Activated CD4-positive, alpha-beta T cell treated with anti-CD3 and anti-CD28 coated beads, Interleukin-2, amount 10 ng/mL, durations not matched to agents 24 days and 14 days (primary cell): Measurements from ENCODE around the gene SAP30BP. TPM values are rescaled to one million over a fixed set of nuclear protein-coding genes. Genes with fewer than 3 reads are reported as not detected.

ENCODE experiments used
- DNase-seq: peaks from one replicate; pipeline ENCODE4 v3.0.0; 2022
- H3K27ac Mint-ChIP-seq: one replicate; pipeline ENCODE4 v1.8.0; 2022; ENCODE audit warnings: mild to moderate bottlenecking, mixed read lengths
- H3K27me3 Mint-ChIP-seq: one replicate; pipeline ENCODE4 v1.8.0; 2022; ENCODE audit warnings: mixed read lengths
- H3K36me3 Mint-ChIP-seq: one replicate; pipeline ENCODE4 v1.8.0; 2022; ENCODE audit warnings: low read depth, mild to moderate bottlenecking, mixed read lengths
- H3K4me1 Mint-ChIP-seq: one replicate; pipeline ENCODE4 v1.8.0; 2021; ENCODE audit warnings: mixed read lengths
- H3K4me3 Mint-ChIP-seq: one replicate; pipeline ENCODE4 v1.8.0; 2022; ENCODE audit warnings: mild to moderate bottlenecking, moderate library complexity, mixed read lengths
- H3K9me3 Mint-ChIP-seq: one replicate; pipeline ENCODE4 v1.8.0; 2021; ENCODE audit warnings: mixed read lengths
- intact Hi-C: fragments of 100-400 bp; cut with micrococcal nuclease; formaldehyde crosslinking; loops from one replicate; pipeline ENCODE4 v1.15.1; 2023
- total RNA-seq: library from RNA; stranded (reverse); gene quantifications from 2 replicates; pipeline ENCODE4 v1.2.3, GENCODE V29; 2022

SAP30BP gene
- total RNA-seq, result 109 and 115 TPM in 2 replicates

DNA sequence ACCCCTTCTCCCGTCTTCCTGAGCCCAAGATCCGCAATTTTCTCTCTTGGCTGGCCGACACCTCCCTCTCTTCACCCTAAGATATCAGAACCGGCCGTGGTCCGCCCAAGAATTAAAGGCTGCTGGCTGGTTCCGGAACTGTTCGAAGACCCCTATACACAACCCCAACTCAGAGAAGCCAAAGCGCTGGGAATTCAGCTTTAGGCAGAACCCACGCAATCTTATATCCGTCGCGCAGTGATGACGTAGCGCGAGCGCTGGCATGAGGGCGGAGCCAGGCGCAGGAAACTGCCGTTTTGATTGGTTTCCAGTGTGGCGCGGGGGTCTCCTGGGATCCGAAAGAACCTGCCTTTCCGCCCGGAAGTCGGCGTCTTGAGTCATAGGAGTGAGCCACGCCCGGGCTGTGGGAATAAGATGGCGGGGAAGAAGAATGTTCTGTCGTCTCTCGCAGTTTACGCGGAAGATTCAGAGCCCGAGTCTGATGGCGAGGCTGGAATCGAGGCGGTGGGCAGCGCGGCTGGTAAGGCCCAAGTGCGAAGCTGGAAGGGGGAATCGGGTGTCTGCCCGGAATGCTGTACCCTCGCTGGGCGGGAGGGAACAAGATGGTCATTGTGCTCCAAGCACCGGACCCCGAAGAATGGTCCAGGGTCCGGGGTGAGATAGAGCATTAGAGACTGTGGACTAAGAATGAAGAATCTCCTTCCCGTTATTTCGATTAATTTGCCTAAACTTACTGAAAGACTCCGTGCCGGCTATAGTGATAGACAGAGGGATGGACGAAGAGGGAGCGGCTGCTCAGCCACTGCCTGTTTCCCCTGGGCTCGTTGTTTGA, at the start of gene SAP30BP, which contains the start of gene RECQL5:
Gene SAP30BP (plus strand): TSS at position 380 of the 832 bp plus-strand sequence. CDS start 35 bp downstream, at position 415.
Gene RECQL5 (minus strand): TSS at position 196 of the 832 bp plus-strand sequence. CDS start 597 bp downstream, outside the sequence.
- peaks cover 19% of the 10 kb centered on the region for H3K4me1 Mint-ChIP-seq

GRCh38 chr17:75617675-75618074, 49.5 kb upstream of the SAP30BP start:
- intact Hi-C loops, result no loop called here

More for the DNA sequence above, at the start of gene SAP30BP, which contains the start of gene RECQL5:
- Mint-ChIP-seq H3K4me3 (no peak within 1 kb of the TSS), H3K36me3 (peaks cover 38% of the 10 kb centered on the region), H3K27ac (no peak within 1 kb of the TSS), H3K27me3 (no peaks in the 10 kb centered on the region), H3K9me3 (no peaks in the 10 kb centered on the region)
- intact Hi-C loops, result loop anchor here (1.0 to 2.0 kb wide), 2 partner anchors 78 to 211 kb away; partner anchors contain the start of gene TMEM94
- DNase-seq, result peak; percentile 100

DNA sequence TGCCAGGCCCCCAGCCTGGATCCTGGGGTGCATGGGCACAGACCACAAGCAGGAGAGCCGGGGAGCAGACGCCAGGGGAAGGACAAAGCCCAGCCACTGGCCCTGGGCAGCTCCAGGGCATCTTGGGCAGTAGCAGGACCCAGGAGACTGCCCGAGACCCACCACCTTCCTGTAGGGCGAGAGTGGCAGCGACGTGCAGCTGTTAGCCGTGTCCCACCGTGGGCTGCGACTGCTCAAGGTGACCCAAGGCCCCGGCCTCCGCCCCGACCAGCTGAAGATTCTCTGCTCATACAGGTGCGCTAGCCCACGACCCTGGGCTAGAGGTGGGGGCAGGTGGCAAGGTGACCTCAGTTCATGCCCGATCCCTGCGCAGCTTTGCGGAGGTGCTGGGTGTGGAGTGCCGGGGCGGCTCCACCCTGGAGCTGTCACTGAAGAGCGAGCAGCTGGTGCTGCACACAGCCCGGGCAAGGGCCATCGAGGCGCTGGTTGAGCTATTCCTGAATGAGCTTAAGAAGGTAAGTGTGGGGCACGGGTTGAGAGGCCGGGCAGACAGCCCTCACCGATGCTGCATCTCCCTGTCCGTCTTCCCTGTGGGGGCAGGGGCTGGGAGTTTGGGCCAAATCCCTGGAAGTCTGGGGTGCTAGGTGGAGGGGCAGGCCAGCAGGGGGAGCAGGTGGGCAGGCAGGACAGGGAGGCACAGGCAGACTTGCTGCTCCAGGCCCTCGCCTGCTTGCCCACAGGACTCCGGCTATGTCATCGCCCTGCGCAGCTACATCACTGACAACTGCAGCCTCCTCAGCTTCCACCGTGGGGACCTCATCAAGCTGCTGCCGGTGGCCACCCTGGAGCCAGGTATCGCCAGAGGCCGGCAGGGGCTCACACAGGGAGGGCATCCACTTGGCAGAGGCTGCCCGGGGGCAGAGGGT, 47.4 kb upstream of the SAP30BP start:
- H3K4me3 Mint-ChIP-seq, result no peak overlapping the region
- no peaks in the 10 kb centered on the region for H3K36me3 Mint-ChIP-seq
- no peaks in the 10 kb centered on the region for H3K27me3 Mint-ChIP-seq
- no peaks in the 10 kb centered on the region for H3K4me1 Mint-ChIP-seq
- peak; percentile 74 for DNase-seq
- no peaks in the 10 kb centered on the region for H3K9me3 Mint-ChIP-seq
- no peak overlapping the region for H3K27ac Mint-ChIP-seq
- intact Hi-C loops, result no loop called here

More at GRCh38 chr17:75617675-75618074, 49.5 kb upstream of the SAP30BP start:
- Mint-ChIP-seq H3K36me3 (no peaks in the 10 kb centered on the region), H3K4me1 (no peaks in the 10 kb centered on the region), H3K27ac (no peak overlapping the region), H3K9me3 (no peaks in the 10 kb centered on the region), H3K4me3 (no peak overlapping the region), H3K27me3 (no peaks in the 10 kb centered on the region)
- no peak for DNase-seq

DNA sequence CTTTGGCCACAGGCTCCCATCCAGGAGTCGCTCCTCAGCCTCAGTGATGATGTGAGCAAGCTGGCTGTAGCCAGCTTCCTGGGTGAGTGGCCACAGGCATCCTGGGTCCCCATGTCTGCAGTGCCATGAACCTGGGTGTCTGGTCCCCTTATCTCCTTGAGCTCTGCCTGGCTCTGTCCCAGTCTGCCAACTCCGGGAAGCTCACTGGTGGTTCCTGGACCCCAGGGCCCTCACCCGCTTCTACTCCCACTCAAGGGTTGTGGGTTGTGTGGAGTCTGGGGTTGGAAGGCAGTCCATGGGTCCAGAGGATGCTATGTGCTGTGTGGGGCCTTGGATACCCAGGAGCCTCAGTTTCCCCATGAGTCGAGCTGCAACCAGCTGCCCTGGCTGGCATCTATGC, 45.6 kb upstream of the SAP30BP start:
- H3K27me3 Mint-ChIP-seq, result no peaks in the 10 kb centered on the region
- no peak overlapping the region for H3K4me3 Mint-ChIP-seq
- H3K9me3 Mint-ChIP-seq, result no peaks in the 10 kb centered on the region
- intact Hi-C loops, result no loop called here
- H3K27ac Mint-ChIP-seq, result no peak overlapping the region
- no peak for DNase-seq
- no peaks in the 10 kb centered on the region for H3K4me1 Mint-ChIP-seq
- H3K36me3 Mint-ChIP-seq, result no peaks in the 10 kb centered on the region

- H3K27ac Mint-ChIP-seq, result no peak overlapping the region
- no peaks in the 10 kb centered on the region for H3K9me3 Mint-ChIP-seq
- DNase-seq, result no peak
- H3K36me3 Mint-ChIP-seq, result no peaks in the 10 kb centered on the region
- no peaks in the 10 kb centered on the region for H3K27me3 Mint-ChIP-seq
- no peak overlapping the region for H3K4me3 Mint-ChIP-seq
- intact Hi-C loops, result no loop called here
- H3K4me1 Mint-ChIP-seq, result no peaks in the 10 kb centered on the region
These were observed 45.1 kb upstream of the SAP30BP start for GRCh38 chr17:75622076-75622475.

DNA sequence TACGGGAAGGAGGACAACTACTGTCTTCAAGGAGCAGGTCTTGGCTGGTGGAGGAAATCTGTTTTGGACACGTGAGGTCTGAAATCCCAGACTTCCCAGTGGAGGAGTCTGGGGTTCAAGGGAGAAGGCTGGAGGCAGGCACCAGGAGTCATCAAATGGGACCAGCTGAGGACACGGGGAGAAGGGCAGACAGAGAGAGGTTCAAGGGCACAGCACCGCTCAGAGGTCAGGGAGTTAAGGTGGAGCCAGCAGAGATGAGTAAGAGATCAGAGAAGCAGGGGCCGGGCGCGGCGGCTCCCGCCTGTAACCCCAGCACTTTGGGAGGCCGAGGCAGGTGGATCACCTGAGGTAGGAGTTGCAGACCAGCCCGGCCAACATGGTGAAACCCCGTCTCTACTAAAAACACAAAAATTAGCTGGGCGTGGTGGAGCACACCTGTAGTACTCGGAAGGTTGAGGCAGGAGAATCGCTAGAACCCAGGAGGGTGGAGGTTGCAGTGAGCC, 44.3 kb upstream of the SAP30BP start:
- no peaks in the 10 kb centered on the region for H3K9me3 Mint-ChIP-seq
- intact Hi-C loops, result no loop called here
- no peak overlapping the region for H3K27ac Mint-ChIP-seq
- H3K4me3 Mint-ChIP-seq, result no peak overlapping the region
- no peaks in the 10 kb centered on the region for H3K36me3 Mint-ChIP-seq
- H3K27me3 Mint-ChIP-seq, result no peaks in the 10 kb centered on the region
- H3K4me1 Mint-ChIP-seq, result no peaks in the 10 kb centered on the region
- DNase-seq, result no peak

DNA sequence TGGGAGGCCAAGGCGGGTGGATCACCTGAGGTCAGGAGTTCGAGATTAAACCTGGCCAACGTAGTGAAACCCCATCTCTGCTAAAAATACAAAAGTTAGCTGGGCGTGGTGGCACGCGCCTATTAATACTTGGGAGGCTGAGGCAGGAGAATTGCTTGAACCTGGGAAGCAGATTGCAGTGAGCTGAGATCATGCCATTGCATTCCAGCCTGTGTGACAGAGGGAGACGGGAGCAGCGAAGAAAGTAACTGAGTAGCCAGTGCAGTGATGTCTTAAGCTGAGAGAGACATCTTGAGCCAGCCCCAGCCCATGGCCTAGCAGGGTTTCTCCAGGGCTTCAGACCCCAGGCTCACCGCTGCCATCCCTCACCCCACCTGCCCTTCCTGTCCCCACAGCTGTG, 43.8 kb upstream of the SAP30BP start:
- no peak overlapping the region for H3K4me3 Mint-ChIP-seq
- no peak for DNase-seq
- no peaks in the 10 kb centered on the region for H3K36me3 Mint-ChIP-seq
- H3K27ac Mint-ChIP-seq, result no peak overlapping the region
- H3K9me3 Mint-ChIP-seq, result no peaks in the 10 kb centered on the region
- no peaks in the 10 kb centered on the region for H3K4me1 Mint-ChIP-seq
- H3K27me3 Mint-ChIP-seq, result no peaks in the 10 kb centered on the region
- intact Hi-C loops, result no loop called here

DNA sequence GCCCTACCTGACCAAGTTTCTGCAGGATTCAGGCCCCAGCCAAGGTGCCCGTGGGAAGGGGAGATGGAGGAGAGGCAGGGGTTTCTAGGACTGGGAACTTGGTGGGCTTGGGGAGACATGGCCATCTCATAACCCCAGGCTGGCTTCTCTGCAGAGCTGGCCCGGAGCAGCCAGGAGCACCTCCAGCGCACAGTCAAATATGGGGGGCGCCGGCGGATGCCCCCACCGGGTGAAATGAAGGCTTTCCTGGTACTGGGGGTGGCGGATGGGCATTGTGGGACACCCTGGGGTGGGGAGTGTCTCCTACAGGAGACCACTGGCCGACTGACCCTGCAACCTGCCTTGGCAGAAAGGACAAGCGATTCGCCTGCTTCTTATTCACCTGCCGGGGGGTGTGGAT, 43.1 kb upstream of the SAP30BP start:
- Mint-ChIP-seq H3K36me3 (no peaks in the 10 kb centered on the region), H3K27me3 (no peaks in the 10 kb centered on the region), H3K27ac (no peak overlapping the region), H3K4me3 (no peak overlapping the region), H3K4me1 (no peaks in the 10 kb centered on the region), H3K9me3 (no peaks in the 10 kb centered on the region)
- DNase-seq, result no peak
- intact Hi-C loops, result no loop called here

GRCh38 chr17:75624714-75625345, 42.3 kb upstream of the SAP30BP start:
- intact Hi-C loops, result no loop called here
- H3K36me3 Mint-ChIP-seq, result no peaks in the 10 kb centered on the region
- H3K9me3 Mint-ChIP-seq, result no peaks in the 10 kb centered on the region
- no peak overlapping the region for H3K27ac Mint-ChIP-seq
- no peak overlapping the region for H3K4me3 Mint-ChIP-seq
- no peaks in the 10 kb centered on the region for H3K4me1 Mint-ChIP-seq
- no peak for DNase-seq
- no peaks in the 10 kb centered on the region for H3K27me3 Mint-ChIP-seq

DNA sequence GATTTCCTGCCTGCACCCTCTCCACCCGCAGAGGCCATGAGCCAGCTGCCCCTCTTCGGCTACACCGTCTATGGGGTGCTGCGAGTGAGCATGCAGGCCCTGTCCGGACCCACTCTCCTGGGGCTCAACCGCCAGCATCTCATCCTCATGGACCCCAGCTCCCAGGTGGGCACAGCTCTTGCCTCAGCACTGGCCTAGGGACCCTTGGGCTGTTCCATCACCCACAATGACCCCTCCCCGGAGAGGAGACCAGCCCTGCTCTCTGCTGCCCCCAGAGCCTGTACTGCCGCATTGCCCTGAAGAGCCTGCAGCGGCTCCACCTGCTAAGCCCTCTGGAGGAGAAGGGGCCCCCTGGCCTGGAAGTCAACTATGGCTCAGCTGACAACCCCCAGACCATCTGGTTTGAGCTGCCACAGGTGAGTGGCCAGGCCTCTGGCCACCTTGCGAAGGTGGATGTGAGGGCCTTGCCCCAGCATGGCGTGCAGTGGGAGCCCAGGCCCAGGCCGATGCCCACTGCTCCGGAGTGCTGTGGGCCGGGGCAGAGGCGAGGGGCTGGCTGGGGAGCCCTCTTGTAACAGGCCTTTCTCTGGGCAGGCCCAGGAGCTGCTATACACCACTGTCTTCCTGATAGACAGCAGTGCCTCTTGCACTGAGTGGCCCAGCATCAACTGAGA, 41.2 kb upstream of the SAP30BP start:
- Mint-ChIP-seq H3K36me3 (no peaks in the 10 kb centered on the region), H3K9me3 (no peaks in the 10 kb centered on the region), H3K4me3 (no peak overlapping the region), H3K27ac (no peak overlapping the region), H3K4me1 (no peaks in the 10 kb centered on the region), H3K27me3 (no peaks in the 10 kb centered on the region)
- peak; percentile 71 for DNase-seq
- intact Hi-C loops, result no loop called here

DNA sequence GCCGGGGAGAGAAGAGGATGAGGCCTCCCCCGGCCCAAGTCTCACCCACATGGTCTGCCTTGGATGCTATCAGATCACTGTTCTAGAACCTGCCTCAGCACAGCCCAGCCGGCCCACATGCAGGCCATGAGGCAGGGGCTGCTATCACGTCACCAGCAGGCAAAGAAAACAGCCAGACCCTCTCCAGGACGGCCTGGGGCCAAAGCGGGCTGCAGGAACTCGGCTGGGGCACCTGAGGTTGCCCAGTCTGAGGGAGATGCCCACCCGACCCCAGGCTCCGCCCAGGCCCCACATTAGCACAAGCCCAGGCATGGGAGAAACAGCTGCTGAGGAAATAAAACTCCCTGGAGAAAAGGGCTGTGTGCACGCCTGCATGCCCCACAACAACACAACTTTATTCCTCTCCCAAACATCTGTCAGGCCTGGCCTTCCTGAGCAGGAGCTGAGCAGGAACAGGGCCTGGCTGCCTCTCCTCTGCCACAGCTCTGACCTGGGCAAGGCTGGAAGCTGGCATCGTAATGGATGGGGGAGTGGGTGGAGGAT, 40.6 kb upstream of the SAP30BP start:
- Mint-ChIP-seq H3K27me3 (no peaks in the 10 kb centered on the region), H3K36me3 (no peaks in the 10 kb centered on the region), H3K4me3 (no peak overlapping the region), H3K4me1 (no peaks in the 10 kb centered on the region), H3K27ac (no peak overlapping the region), H3K9me3 (no peaks in the 10 kb centered on the region)
- intact Hi-C loops, result no loop called here
- no peak for DNase-seq

DNA sequence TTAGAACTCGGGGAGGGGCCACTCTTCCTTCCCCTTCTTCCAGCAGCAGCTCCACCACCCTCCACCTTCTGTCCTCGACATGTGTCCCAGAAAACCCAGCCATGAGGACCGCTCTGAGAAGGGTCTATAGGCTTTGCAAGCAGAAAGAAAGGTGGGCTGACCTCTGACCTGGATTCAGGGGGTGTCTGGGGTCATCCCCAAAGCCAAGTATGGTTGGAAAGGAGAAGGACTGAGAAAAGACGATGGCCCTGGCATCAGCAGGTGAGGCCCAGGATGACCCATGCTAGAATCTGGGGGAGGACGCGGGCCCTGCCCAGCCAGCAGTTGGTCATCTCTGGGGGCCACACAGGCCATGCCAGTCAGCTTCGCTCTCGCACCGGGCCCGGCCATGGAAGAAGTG, 40.0 kb upstream of the SAP30BP start:
- no peak overlapping the region for H3K27ac Mint-ChIP-seq
- no peak overlapping the region for H3K4me3 Mint-ChIP-seq
- H3K9me3 Mint-ChIP-seq, result no peaks in the 10 kb centered on the region
- no peaks in the 10 kb centered on the region for H3K27me3 Mint-ChIP-seq
- intact Hi-C loops, result no loop called here
- no peaks in the 10 kb centered on the region for H3K36me3 Mint-ChIP-seq
- no peak for DNase-seq
- no peaks in the 10 kb centered on the region for H3K4me1 Mint-ChIP-seq

- no peaks in the 10 kb centered on the region for H3K36me3 Mint-ChIP-seq
- no peak overlapping the region for H3K27ac Mint-ChIP-seq
- H3K4me3 Mint-ChIP-seq, result no peak overlapping the region
- no peak for DNase-seq
- intact Hi-C loops, result no loop called here
- H3K9me3 Mint-ChIP-seq, result no peaks in the 10 kb centered on the region
- H3K27me3 Mint-ChIP-seq, result no peaks in the 10 kb centered on the region
- no peaks in the 10 kb centered on the region for H3K4me1 Mint-ChIP-seq
These were observed 38.7 kb upstream of the SAP30BP start for GRCh38 chr17:75628425-75628824.
